GM10266 (cell line): ENCODE data around the gene LUZP1.

Experiments
- DNase-seq: peaks from one replicate; pipeline ENCODE4 v3.0.0; 2012; ENCODE audit errors: extremely low spot score
- TF ChIP-seq, protein P1 (sequence below): IDR thresholded peaks from 2 replicates; pipeline ENCODE4 v1.5.1; 2012; ENCODE audit warnings: mild to moderate bottlenecking, low read depth; ENCODE audit not compliant: control insufficient read depth, insufficient read depth; ENCODE audit errors: missing control alignments

Gene LUZP1

DNA sequence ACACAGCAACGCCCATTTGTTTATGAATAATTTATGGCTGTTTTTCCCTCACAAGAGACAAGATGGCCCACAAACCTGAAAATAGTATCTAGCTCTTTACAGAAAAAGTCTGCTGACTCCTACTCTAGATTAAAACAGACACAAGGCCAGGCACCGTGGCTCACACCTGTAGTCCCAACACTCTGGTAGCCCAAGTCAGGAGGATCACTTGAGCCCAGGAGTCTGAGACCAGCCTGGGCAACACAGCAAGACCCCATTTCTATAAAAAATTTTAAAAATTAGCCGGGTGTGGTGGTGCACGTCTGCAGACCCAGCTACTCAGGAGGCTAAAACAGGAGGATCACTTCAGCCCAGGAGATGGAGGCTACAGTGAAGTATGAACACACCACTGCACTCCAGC is 34.6 kb downstream of the LUZP1 start:
- no peak for DNase-seq
- TF ChIP-seq, protein P1, sequence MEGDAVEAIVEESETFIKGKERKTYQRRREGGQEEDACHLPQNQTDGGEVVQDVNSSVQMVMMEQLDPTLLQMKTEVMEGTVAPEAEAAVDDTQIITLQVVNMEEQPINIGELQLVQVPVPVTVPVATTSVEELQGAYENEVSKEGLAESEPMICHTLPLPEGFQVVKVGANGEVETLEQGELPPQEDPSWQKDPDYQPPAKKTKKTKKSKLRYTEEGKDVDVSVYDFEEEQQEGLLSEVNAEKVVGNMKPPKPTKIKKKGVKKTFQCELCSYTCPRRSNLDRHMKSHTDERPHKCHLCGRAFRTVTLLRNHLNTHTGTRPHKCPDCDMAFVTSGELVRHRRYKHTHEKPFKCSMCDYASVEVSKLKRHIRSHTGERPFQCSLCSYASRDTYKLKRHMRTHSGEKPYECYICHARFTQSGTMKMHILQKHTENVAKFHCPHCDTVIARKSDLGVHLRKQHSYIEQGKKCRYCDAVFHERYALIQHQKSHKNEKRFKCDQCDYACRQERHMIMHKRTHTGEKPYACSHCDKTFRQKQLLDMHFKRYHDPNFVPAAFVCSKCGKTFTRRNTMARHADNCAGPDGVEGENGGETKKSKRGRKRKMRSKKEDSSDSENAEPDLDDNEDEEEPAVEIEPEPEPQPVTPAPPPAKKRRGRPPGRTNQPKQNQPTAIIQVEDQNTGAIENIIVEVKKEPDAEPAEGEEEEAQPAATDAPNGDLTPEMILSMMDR = no peak

- DNase-seq = no peak
- TF ChIP-seq, protein P1 = no peak
Measured at GRCh38 chr1:23133587-23133986, 35.1 kb downstream of the LUZP1 start.

- DNase-seq = no peak
- TF ChIP-seq, protein P1 = no peak
Measured at GRCh38 chr1:23132033-23132432, 36.6 kb downstream of the LUZP1 start.

- DNase-seq = no peak
- TF ChIP-seq, protein P1 = no peak
Measured at GRCh38 chr1:23129846-23130245, 38.8 kb downstream of the LUZP1 start.

DNA sequence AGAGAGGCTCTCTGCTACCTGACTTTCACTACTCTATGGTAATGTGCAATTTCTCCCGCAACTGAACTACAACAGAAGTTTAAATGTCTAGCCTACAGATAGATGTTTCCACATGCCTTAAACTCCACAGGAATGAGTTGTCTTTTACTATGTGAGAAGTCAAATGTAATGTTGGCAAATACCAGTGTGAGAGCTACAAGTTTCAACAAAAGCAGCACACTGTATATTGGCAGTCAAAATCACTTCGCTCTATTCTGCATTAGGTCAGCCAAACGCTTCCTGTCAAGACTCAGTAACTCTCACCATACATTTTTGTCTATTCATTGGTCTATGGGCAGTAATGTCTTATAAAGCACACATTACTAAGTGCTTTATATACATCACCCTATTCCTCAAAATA is 41.9 kb downstream of the LUZP1 start:
- TF ChIP-seq, protein P1 = no peak
- DNase-seq = no peak

GRCh38 chr1:23126200-23126599 is 42.5 kb downstream of the LUZP1 start:
- TF ChIP-seq, protein P1 = no peak

DNA sequence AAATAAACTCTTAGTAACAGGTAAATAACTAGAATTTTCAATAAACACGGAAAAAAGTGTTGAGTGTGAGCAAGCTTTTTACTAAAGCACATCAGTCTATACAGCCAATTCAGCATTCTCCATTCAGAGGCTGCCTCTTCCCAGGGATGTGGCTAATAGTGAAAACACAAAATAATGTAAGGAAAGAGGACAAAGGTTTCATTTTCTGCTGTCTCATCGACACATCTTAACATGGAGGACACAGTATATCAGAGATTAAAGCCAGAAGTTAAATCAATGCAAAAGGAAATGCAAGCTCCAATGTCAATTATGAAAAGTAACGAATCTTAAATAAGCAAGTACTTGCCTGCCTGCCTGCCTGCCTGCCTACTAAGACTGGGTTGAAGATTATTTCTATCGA is 43.2 kb downstream of the LUZP1 start:
- DNase-seq = no peak
- TF ChIP-seq, protein P1 = no peak

More at GRCh38 chr1:23126200-23126599, 42.5 kb downstream of the LUZP1 start:
- no peak for DNase-seq
